ENCODE data around the gene TMEM186.
"Not testable (repeated sequence)": the region's sequence is repeated elsewhere in the genome, so short reads cannot be mapped to it uniquely, and the experiment has no call there.

TMEM186 gene

GRCh38 chr16:8845699-8846298 lies 48.4 kb upstream of the TMEM186 start:
- no peaks in the 10 kb centered on the region for H3K9me3 ChIP-seq (ENCODE audit: insufficient read depth, low read depth, low read length)
- H3K4me1 ChIP-seq (ENCODE audit: insufficient read depth, low read length, poor library complexity, severe bottlenecking), result no peaks in the 10 kb centered on the region
- peaks cover 20% of the 10 kb centered on the region; the same call in 1 of the 2 replicates for H3K36me3 ChIP-seq (ENCODE audit: insufficient read depth, low read length)
- no peaks in the 10 kb centered on the region for H3K79me2 ChIP-seq (ENCODE audit: insufficient read depth, low read length)
- no peak overlapping the region for H3K4me2 ChIP-seq (ENCODE audit: low read depth, low read length, poor library complexity, severe bottlenecking)
- no peaks in the 10 kb centered on the region for H4K20me1 ChIP-seq (ENCODE audit: insufficient read depth, low read length, poor library complexity, severe bottlenecking)
- no peaks in the 10 kb centered on the region for H3K27me3 ChIP-seq (ENCODE audit: insufficient read depth, low read length, poor library complexity, severe bottlenecking)
- H3K9ac ChIP-seq (ENCODE audit: low read depth, low read length, poor library complexity, severe bottlenecking), result no peak overlapping the region
- no peak for TF ChIP-seq EZH2phosphoT487 (IDR thresholded peaks at IDR 0.05; ENCODE audit: borderline replicate concordance)
- TF ChIP-seq, protein P1, sequence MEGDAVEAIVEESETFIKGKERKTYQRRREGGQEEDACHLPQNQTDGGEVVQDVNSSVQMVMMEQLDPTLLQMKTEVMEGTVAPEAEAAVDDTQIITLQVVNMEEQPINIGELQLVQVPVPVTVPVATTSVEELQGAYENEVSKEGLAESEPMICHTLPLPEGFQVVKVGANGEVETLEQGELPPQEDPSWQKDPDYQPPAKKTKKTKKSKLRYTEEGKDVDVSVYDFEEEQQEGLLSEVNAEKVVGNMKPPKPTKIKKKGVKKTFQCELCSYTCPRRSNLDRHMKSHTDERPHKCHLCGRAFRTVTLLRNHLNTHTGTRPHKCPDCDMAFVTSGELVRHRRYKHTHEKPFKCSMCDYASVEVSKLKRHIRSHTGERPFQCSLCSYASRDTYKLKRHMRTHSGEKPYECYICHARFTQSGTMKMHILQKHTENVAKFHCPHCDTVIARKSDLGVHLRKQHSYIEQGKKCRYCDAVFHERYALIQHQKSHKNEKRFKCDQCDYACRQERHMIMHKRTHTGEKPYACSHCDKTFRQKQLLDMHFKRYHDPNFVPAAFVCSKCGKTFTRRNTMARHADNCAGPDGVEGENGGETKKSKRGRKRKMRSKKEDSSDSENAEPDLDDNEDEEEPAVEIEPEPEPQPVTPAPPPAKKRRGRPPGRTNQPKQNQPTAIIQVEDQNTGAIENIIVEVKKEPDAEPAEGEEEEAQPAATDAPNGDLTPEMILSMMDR (conservative IDR thresholded peaks at IDR 0.05; ENCODE audit: low read length), result no peak
- no peak overlapping the region for H2AFZ ChIP-seq (ENCODE audit: low read length)
- no peaks in the 10 kb centered on the region for H3K9me2 ChIP-seq (replicated peaks; ENCODE audit: low read depth, low read length)
- H3F3A ChIP-seq (ENCODE audit: low read depth), result no peaks in the 10 kb centered on the region
- no peak overlapping the region for H3K4me3 ChIP-seq (ENCODE audit: low read length, poor library complexity, severe bottlenecking)

- H4K20me1 ChIP-seq (ENCODE audit: insufficient read depth, low read length, poor library complexity, severe bottlenecking); H3K9ac ChIP-seq (ENCODE audit: low read depth, low read length, poor library complexity, severe bottlenecking); H3K4me3 ChIP-seq (ENCODE audit: low read length, poor library complexity, severe bottlenecking); H3K79me2 ChIP-seq (ENCODE audit: insufficient read depth, low read length); H3K27me3 ChIP-seq (ENCODE audit: insufficient read depth, low read length, poor library complexity, severe bottlenecking); H3K4me1 ChIP-seq (ENCODE audit: insufficient read depth, low read length, poor library complexity, severe bottlenecking); H3K4me2 ChIP-seq (ENCODE audit: low read depth, low read length, poor library complexity, severe bottlenecking); H3K9me2 ChIP-seq (replicated peaks; ENCODE audit: low read depth, low read length); H3K9me3 ChIP-seq (ENCODE audit: insufficient read depth, low read depth, low read length); H3K36me3 ChIP-seq (ENCODE audit: insufficient read depth, low read length); H3F3A ChIP-seq (ENCODE audit: low read depth); H2AFZ ChIP-seq (ENCODE audit: low read length): not testable (repeated sequence)
Measured at GRCh38 chr16:8843296-8843695, 45.9 kb upstream of the TMEM186 start.

DNA sequence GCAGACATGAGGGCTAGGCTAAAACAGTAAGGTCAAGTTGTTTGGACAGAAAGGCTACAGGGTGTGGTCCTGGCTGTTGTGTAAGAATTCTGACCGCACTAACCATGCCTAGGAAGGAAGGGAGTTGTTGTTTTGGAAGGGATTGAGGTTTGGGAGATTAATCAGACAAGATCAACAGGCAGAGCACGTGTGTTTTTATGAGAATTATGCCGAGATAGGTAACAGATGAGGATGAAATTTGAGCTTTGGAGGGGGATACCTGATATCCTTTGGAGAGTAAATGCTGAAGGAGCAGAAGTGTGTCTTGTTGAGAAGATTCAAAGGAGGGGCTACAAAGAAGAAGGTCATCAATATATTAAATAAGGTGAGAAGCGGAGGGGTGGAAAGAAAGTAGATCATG lies 44.6 kb upstream of the TMEM186 start:
- not testable (repeated sequence) for H3K9me3 ChIP-seq (ENCODE audit: insufficient read depth, low read depth, low read length); H4K20me1 ChIP-seq (ENCODE audit: insufficient read depth, low read length, poor library complexity, severe bottlenecking); H3K4me1 ChIP-seq (ENCODE audit: insufficient read depth, low read length, poor library complexity, severe bottlenecking); H3K36me3 ChIP-seq (ENCODE audit: insufficient read depth, low read length); H3K79me2 ChIP-seq (ENCODE audit: insufficient read depth, low read length); H3K4me3 ChIP-seq (ENCODE audit: low read length, poor library complexity, severe bottlenecking); H3K27me3 ChIP-seq (ENCODE audit: insufficient read depth, low read length, poor library complexity, severe bottlenecking); H3F3A ChIP-seq (ENCODE audit: low read depth); H3K9ac ChIP-seq (ENCODE audit: low read depth, low read length, poor library complexity, severe bottlenecking); H3K9me2 ChIP-seq (replicated peaks; ENCODE audit: low read depth, low read length); H2AFZ ChIP-seq (ENCODE audit: low read length); H3K4me2 ChIP-seq (ENCODE audit: low read depth, low read length, poor library complexity, severe bottlenecking)

- H3K9ac ChIP-seq (ENCODE audit: low read depth, low read length, poor library complexity, severe bottlenecking); H3K79me2 ChIP-seq (ENCODE audit: insufficient read depth, low read length); H3K4me2 ChIP-seq (ENCODE audit: low read depth, low read length, poor library complexity, severe bottlenecking); H3K9me2 ChIP-seq (replicated peaks; ENCODE audit: low read depth, low read length); H3K4me1 ChIP-seq (ENCODE audit: insufficient read depth, low read length, poor library complexity, severe bottlenecking); H3K4me3 ChIP-seq (ENCODE audit: low read length, poor library complexity, severe bottlenecking); H3K36me3 ChIP-seq (ENCODE audit: insufficient read depth, low read length); H3F3A ChIP-seq (ENCODE audit: low read depth); H3K9me3 ChIP-seq (ENCODE audit: insufficient read depth, low read depth, low read length); H3K27me3 ChIP-seq (ENCODE audit: insufficient read depth, low read length, poor library complexity, severe bottlenecking); H4K20me1 ChIP-seq (ENCODE audit: insufficient read depth, low read length, poor library complexity, severe bottlenecking); H2AFZ ChIP-seq (ENCODE audit: low read length): not testable (repeated sequence)
Measured at GRCh38 chr16:8837594-8837993, 40.2 kb upstream of the TMEM186 start.

- H3K9me3 ChIP-seq (ENCODE audit: insufficient read depth, low read depth, low read length); H3K79me2 ChIP-seq (ENCODE audit: insufficient read depth, low read length): not testable (repeated sequence)
Measured at GRCh38 chr16:8836797-8837196, 39.4 kb upstream of the TMEM186 start.

More at GRCh38 chr16:8836797-8837196, 39.4 kb upstream of the TMEM186 start:
- H2AFZ ChIP-seq (ENCODE audit: low read length); H3K4me3 ChIP-seq (ENCODE audit: low read length, poor library complexity, severe bottlenecking); H3K9me2 ChIP-seq (replicated peaks; ENCODE audit: low read depth, low read length); H3K4me1 ChIP-seq (ENCODE audit: insufficient read depth, low read length, poor library complexity, severe bottlenecking); H3K36me3 ChIP-seq (ENCODE audit: insufficient read depth, low read length); H4K20me1 ChIP-seq (ENCODE audit: insufficient read depth, low read length, poor library complexity, severe bottlenecking); H3K27me3 ChIP-seq (ENCODE audit: insufficient read depth, low read length, poor library complexity, severe bottlenecking); H3K4me2 ChIP-seq (ENCODE audit: low read depth, low read length, poor library complexity, severe bottlenecking); H3F3A ChIP-seq (ENCODE audit: low read depth); H3K9ac ChIP-seq (ENCODE audit: low read depth, low read length, poor library complexity, severe bottlenecking): not testable (repeated sequence)

All from Loucy (cell line).